ENCODE data around the gene PLA2G4A. TPM values are rescaled to one million over a fixed set of nuclear protein-coding genes. Genes with fewer than 3 reads are reported as not detected.

PLA2G4A gene
- total RNA-seq, 1 donor = 12.3 TPM

DNA sequence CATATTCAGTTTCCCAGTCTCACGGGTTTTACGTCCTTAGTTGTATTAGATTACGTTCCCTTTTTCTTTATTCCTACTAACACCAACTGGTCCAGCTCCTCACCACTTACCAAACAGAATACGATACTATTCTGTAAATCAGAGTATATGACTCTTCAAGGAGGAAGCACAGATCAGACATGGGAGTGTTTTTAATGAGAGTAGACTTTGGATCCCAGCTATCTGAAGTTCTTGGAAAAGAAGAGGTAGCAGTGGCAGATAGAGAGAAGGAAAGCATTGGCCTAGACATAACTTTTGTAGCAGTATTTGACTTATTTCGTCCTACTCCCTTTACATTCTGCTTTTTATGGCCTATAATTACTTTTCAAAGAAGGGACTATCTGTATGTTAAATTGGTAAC is 24.1 kb upstream of the PLA2G4A start:
- H3K27me3 ChIP-seq (ENCODE audit: insufficient read depth, low read length) = no peaks in the 10 kb centered on the region
- H2AFZ ChIP-seq (ENCODE audit: low read length) = no peak overlapping the region
- no peaks in the 10 kb centered on the region for H4K20me1 ChIP-seq (ENCODE audit: insufficient read depth, low read length)
- H3K79me2 ChIP-seq (ENCODE audit: insufficient read depth, low read length) = no peaks in the 10 kb centered on the region
- no peak overlapping the region for H3K27ac ChIP-seq (ENCODE audit: low read depth, low read length)
- no peak for DNase-seq (ENCODE audit: insufficient read length, low spot score, missing footprints)
- no peaks in the 10 kb centered on the region for H3K9me3 ChIP-seq (ENCODE audit: low read depth, low read length)
- no peak overlapping the region for H3K4me3 ChIP-seq (ENCODE audit: insufficient read depth, low read length)
- H3K36me3 ChIP-seq (ENCODE audit: insufficient read depth, low read length) = no peaks in the 10 kb centered on the region
- no peak overlapping the region for H3K4me2 ChIP-seq (ENCODE audit: insufficient read depth, low read length)
- peaks cover 3% of the 10 kb centered on the region for H3K4me1 ChIP-seq (ENCODE audit: insufficient read depth, low read length)
- TF ChIP-seq, protein P1, sequence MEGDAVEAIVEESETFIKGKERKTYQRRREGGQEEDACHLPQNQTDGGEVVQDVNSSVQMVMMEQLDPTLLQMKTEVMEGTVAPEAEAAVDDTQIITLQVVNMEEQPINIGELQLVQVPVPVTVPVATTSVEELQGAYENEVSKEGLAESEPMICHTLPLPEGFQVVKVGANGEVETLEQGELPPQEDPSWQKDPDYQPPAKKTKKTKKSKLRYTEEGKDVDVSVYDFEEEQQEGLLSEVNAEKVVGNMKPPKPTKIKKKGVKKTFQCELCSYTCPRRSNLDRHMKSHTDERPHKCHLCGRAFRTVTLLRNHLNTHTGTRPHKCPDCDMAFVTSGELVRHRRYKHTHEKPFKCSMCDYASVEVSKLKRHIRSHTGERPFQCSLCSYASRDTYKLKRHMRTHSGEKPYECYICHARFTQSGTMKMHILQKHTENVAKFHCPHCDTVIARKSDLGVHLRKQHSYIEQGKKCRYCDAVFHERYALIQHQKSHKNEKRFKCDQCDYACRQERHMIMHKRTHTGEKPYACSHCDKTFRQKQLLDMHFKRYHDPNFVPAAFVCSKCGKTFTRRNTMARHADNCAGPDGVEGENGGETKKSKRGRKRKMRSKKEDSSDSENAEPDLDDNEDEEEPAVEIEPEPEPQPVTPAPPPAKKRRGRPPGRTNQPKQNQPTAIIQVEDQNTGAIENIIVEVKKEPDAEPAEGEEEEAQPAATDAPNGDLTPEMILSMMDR (IDR thresholded peaks at IDR 0.05; ENCODE audit: extremely low read depth, low read depth, low read length) = no peak

GRCh38 chr1:186806477-186806876 is 22.3 kb upstream of the PLA2G4A start:
- H3K79me2 ChIP-seq (ENCODE audit: insufficient read depth, low read length) = no peaks in the 10 kb centered on the region
- no peak overlapping the region for H3K4me2 ChIP-seq (ENCODE audit: insufficient read depth, low read length)
- H3K4me3 ChIP-seq (ENCODE audit: insufficient read depth, low read length) = no peak overlapping the region
- H3K4me1 ChIP-seq (ENCODE audit: insufficient read depth, low read length) = peaks cover 3% of the 10 kb centered on the region
- TF ChIP-seq, protein P1 (IDR thresholded peaks at IDR 0.05; ENCODE audit: extremely low read depth, low read depth, low read length) = peak; percentile 31
- no peak overlapping the region for H2AFZ ChIP-seq (ENCODE audit: low read length)
- no peaks in the 10 kb centered on the region for H3K36me3 ChIP-seq (ENCODE audit: insufficient read depth, low read length)
- DNase-seq (ENCODE audit: insufficient read length, low spot score, missing footprints) = no peak
- H3K27ac ChIP-seq (ENCODE audit: low read depth, low read length) = no peak overlapping the region
- H3K9me3 ChIP-seq (ENCODE audit: low read depth, low read length) = no peaks in the 10 kb centered on the region
- H3K27me3 ChIP-seq (ENCODE audit: insufficient read depth, low read length) = no peaks in the 10 kb centered on the region
- no peaks in the 10 kb centered on the region for H4K20me1 ChIP-seq (ENCODE audit: insufficient read depth, low read length)

GRCh38 chr1:186807163-186807562 is 21.6 kb upstream of the PLA2G4A start:
- H3K4me2 ChIP-seq (ENCODE audit: insufficient read depth, low read length) = no peak overlapping the region
- H3K36me3 ChIP-seq (ENCODE audit: insufficient read depth, low read length) = no peaks in the 10 kb centered on the region
- no peaks in the 10 kb centered on the region for H4K20me1 ChIP-seq (ENCODE audit: insufficient read depth, low read length)
- H3K4me1 ChIP-seq (ENCODE audit: insufficient read depth, low read length) = peaks cover 8% of the 10 kb centered on the region
- TF ChIP-seq, protein P1 (IDR thresholded peaks at IDR 0.05; ENCODE audit: extremely low read depth, low read depth, low read length) = no peak
- no peak overlapping the region for H3K27ac ChIP-seq (ENCODE audit: low read depth, low read length)
- no peak overlapping the region for H2AFZ ChIP-seq (ENCODE audit: low read length)
- H3K27me3 ChIP-seq (ENCODE audit: insufficient read depth, low read length) = no peaks in the 10 kb centered on the region
- DNase-seq (ENCODE audit: insufficient read length, low spot score, missing footprints) = no peak
- no peak overlapping the region for H3K4me3 ChIP-seq (ENCODE audit: insufficient read depth, low read length)
- H3K9me3 ChIP-seq (ENCODE audit: low read depth, low read length) = no peaks in the 10 kb centered on the region
- no peaks in the 10 kb centered on the region for H3K79me2 ChIP-seq (ENCODE audit: insufficient read depth, low read length)

DNA sequence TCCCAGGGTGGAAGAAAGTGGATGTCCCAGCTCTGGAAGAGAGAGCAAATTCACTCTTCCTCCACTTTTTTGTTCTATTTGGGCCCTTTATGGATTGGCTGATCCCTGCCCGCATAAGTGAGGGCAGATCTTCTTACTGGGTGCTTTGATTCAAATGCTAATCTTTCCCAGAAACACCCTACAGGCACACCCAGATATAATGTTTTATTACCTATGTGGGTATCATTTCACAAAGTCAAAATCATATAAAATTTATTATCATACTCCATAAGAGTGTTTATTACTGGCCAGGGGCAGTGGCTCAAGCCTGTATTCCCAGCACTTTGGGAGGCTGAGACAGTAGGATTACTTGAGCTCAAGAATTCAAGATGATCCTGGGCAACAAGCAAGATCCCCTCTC is 16.9 kb upstream of the PLA2G4A start:
- Histone ChIP-seq H3K79me2 (ENCODE audit: insufficient read depth, low read length) (no peaks in the 10 kb centered on the region), H3K4me3 (ENCODE audit: insufficient read depth, low read length) (no peak overlapping the region), H3K27me3 (ENCODE audit: insufficient read depth, low read length) (no peaks in the 10 kb centered on the region), H3K9me3 (ENCODE audit: low read depth, low read length) (no peaks in the 10 kb centered on the region), H3K4me2 (ENCODE audit: insufficient read depth, low read length) (peak overlapping the region; percentile 74), H4K20me1 (ENCODE audit: insufficient read depth, low read length) (no peaks in the 10 kb centered on the region), H3K27ac (ENCODE audit: low read depth, low read length) (peak overlapping the region; percentile 94), H3K4me1 (ENCODE audit: insufficient read depth, low read length) (peaks cover 14% of the 10 kb centered on the region), H3K36me3 (ENCODE audit: insufficient read depth, low read length) (no peaks in the 10 kb centered on the region), H2AFZ (ENCODE audit: low read length) (peak overlapping the region; percentile 33)
- TF ChIP-seq, protein P1 (IDR thresholded peaks at IDR 0.05; ENCODE audit: extremely low read depth, low read depth, low read length) = no peak
- DNase-seq (ENCODE audit: insufficient read length, low spot score, missing footprints) = no peak

Measured in osteoblast (primary cell).